HG03558 (cell line): ENCODE measurements around the gene CMBL.
A peak's percentile ranks its signal among the peaks of the same experiment; 100 is the strongest.
"Not testable (repeated sequence)": the region's sequence is repeated elsewhere in the genome, so short reads cannot be mapped to it uniquely, and the experiment has no call there.

Experiments used
- ATAC-seq: cut with Tn5 transposase; IDR thresholded peaks from one replicate; pipeline ENCODE4 v1.9.1; 2021; ENCODE audit warnings: moderate number of reproducible peaks; ENCODE audit not compliant: unreplicated experiment; ENCODE audit errors: extremely low read depth

The CMBL gene

GRCh38 chr5:10289353-10289752, 18.3 kb downstream of the CMBL start:
- no peak for ATAC-seq

- no peak for ATAC-seq
These were observed 19.0 kb downstream of the CMBL start for GRCh38 chr5:10288592-10289219.

GRCh38 chr5:10286862-10287227, 20.9 kb downstream of the CMBL start:
- ATAC-seq = no peak

GRCh38 chr5:10286162-10286861, 21.4 kb downstream of the CMBL start:
- no peak for ATAC-seq

DNA sequence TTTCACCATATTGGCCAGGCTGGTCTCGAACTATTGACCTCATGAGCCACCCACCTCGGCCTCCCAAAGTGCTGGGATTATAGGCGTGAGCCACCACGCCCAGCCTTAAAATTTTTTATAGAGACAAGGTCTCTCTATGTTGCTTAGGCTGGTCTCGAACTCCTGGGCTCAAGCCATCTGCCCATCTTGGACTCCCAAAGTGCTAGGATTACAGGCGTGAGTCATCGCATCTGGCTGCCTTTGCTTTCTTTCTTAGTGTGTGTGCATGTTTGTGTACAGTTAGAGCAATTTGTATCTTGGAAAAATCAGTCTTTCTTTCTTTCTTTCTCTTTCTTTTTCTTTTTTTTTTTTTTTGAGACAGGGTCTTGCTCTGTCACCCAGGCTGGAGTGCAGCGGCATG, 22.3 kb downstream of the CMBL start:
- not testable (repeated sequence) for ATAC-seq

GRCh38 chr5:10283927-10284635, 23.6 kb downstream of the CMBL start:
- peak; percentile 75 for ATAC-seq

GRCh38 chr5:10279925-10280720, 27.6 kb downstream of the CMBL start:
- ATAC-seq = no peak

DNA sequence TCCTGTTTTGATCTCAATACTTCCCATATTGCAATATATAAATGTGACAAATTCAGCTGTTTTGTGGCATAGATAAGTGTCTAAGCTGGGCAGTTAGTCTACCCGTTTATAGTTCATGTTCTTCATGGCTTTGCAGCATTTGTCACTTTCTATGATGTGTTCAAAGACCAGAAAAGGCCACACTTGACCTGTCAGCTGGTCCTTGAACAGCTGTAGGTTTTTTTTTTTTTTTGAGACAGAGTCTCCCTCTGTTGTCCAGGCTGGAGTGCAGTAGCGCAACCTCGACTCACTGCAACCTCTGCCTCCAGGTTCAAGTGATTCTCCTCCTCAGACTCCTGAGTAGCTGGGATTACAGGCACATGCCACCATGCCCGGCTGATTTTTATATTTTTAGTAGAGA, 28.4 kb downstream of the CMBL start:
- no peak for ATAC-seq

DNA sequence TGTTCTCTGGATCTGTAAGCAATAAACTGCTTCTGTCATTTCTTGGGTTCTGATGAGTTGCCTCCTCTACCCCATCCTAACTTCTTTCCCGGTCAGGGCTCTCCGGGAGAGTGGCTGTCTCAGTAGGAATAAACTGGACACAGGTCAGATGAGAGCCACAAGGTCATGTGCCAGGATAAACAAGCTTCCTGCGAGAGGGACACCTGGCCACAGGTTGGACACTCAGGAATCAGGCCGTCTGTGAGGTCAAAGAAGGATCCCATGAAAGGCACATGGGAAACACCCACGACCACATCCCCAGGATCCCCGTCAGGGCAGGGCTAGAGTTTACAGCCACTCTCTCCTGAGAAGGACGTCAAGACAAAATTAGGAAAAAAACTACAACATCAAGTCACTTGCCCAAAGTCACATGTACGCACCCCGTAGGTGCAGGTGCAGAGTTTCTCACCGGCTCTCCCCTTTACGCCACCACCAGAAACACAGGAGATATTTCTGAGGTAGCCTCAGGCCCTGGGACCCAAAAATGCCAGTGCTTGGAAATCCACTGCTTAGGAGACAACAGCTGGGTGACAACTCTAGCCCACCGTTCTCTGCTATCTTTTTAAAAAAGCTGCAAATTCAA, 28.9 kb downstream of the CMBL start:
- ATAC-seq = no peak

- ATAC-seq = no peak
These were observed 29.7 kb downstream of the CMBL start for GRCh38 chr5:10277773-10278630.

- ATAC-seq = no peak
These were observed 31.0 kb downstream of the CMBL start for GRCh38 chr5:10276691-10277090.

- ATAC-seq = no peak
These were observed 31.7 kb downstream of the CMBL start for GRCh38 chr5:10275991-10276390.

GRCh38 chr5:10275460-10275859, 32.2 kb downstream of the CMBL start:
- ATAC-seq = no peak

DNA sequence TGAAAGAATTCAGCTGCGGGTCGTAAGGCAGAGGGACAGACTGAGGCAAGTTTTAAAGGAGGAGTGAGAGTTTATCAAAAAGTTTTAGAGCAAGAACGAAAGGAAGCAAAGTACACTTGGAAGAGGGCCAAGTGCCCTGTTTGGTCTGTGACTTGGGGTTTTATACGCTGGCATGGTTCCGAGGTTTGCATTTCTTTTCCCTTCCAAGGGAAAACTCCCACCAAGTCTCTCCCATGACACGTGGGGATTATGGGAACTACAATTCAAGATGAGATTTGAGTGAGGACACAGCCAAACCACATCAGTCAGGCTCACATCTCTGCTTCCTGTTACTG, 34.9 kb downstream of the CMBL start:
- not testable (repeated sequence) for ATAC-seq

- no peak for ATAC-seq
These were observed 35.4 kb downstream of the CMBL start for GRCh38 chr5:10272053-10272874.

- no peak for ATAC-seq
These were observed 39.6 kb downstream of the CMBL start for GRCh38 chr5:10268100-10268499.

GRCh38 chr5:10266839-10267238, 40.9 kb downstream of the CMBL start:
- no peak for ATAC-seq

- ATAC-seq = no peak
These were observed 41.6 kb downstream of the CMBL start for GRCh38 chr5:10266137-10266536.
